Fibroblast of skin of back (primary cell): ENCODE data around the gene LTBP1.

Experiments
- DNase-seq: peaks from one replicate; pipeline ENCODE4 v3.0.0-alpha.2; 2013

LTBP1 gene

GRCh38 chr2:33014268-33014667 is 67.5 kb downstream of the LTBP1 start:
- DNase-seq = no peak

DNA sequence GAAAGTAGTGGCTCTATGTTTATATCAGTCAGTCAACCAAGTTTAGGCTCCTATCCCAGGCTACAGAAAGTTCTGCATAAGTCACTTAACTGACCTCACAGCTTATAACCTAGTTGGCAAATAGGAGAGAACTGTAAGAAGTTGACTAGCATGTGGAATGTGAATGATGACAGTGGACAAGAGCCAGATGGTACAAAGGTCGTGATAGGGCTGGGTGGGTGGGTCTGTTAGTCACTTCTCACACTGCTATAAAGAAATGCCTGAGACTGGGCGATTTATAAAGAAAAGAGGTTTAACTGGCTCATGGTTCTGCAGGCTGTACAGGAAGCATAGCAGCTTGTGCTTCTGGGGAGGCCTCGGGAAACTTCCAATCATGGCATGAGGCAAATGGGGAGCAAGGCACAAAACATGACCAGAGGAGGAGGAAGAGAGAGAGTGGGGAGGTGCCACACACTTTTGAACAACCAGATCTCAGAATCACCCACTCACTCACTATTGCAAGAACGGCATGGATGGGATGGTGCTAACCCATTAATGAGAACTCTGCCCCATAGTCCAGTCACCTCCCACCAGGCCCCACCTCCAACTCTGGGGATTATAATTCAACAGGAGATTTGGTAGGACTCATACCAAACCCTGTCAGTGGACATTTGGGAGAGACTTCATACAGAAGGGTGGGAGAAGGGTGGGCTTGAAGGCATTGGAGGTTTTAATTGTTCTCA is 68.8 kb downstream of the LTBP1 start:
- peak; percentile 83 for DNase-seq

- peak; percentile 58 for DNase-seq
These were observed 71.5 kb downstream of the LTBP1 start for GRCh38 chr2:33018271-33018670.

GRCh38 chr2:33019796-33020195 is 73.0 kb downstream of the LTBP1 start:
- DNase-seq = no peak

- DNase-seq = no peak
These were observed 74.1 kb downstream of the LTBP1 start for GRCh38 chr2:33020883-33021282.

GRCh38 chr2:33021542-33022227 is 74.9 kb downstream of the LTBP1 start:
- DNase-seq = peak; percentile 79

- no peak for DNase-seq
These were observed 75.7 kb downstream of the LTBP1 start for GRCh38 chr2:33022395-33022985.

DNA sequence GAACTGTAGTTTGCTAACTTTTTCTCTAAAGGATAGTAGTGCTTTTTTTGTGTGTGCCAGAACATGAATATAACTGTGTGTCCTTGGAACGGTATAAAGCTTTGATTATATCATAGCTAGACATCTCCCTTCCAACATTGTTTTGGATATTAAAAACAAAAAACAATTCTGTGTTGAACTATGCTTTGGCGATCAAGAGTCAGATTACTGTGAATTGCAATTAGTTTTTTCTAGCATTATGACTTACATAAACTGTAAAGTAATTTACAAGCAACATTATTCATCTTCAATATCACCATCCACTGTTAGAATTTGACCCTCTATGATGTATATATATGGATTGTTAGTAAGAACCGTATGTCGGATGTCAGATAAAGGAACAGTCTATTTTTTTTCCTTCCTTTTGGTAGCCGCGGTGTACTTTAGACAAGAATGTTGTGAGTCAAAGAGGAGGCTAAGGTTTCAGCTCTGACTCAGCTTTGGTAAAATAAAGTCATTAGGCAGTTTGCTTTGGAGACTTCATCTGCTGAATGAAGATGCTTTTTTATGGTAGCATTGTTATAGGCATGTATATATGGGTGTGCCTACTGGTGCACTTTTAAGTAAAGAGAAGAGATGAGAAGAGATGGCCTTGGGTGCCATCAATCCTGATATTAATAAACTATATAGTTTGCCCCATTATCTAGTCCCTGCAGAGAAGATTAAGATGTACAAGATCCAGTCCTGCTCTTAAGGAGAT is 76.4 kb downstream of the LTBP1 start:
- peak; percentile 94 for DNase-seq

DNA sequence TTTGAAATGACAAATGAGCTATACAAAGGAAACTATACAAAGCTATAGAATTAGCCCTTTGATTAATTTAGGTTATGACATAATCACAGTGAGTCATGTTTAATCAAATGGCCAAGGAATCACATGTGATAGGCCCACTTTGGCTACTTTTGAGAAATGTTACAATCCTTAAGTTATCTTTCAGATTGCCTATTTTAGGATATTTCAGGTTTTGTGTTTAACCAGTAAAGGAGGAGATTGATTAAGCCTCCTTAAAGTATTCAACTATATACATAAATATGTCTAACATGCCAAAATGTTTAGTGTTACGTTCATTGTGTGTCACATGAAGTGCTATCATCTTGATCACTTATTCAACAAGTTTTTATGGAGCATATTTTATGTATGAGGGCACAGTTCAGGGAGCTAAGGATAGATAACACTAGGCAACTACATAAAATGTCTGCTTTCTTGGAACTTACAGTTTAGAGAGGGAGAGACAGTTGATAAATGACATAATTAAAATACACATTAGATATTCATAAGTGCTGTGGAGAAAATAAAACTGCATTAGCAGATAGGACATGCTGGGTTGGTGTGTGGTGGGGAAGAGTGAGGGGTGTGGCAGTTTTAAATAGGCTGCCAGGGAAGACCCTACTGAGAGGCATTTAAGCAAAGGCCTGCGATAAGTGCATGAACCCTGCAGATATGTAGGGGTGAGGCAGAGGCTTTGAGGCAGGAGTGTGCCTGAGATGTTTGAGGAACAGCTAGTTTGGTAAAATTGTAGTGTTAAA is 77.2 kb downstream of the LTBP1 start:
- peak; percentile 41 for DNase-seq

DNA sequence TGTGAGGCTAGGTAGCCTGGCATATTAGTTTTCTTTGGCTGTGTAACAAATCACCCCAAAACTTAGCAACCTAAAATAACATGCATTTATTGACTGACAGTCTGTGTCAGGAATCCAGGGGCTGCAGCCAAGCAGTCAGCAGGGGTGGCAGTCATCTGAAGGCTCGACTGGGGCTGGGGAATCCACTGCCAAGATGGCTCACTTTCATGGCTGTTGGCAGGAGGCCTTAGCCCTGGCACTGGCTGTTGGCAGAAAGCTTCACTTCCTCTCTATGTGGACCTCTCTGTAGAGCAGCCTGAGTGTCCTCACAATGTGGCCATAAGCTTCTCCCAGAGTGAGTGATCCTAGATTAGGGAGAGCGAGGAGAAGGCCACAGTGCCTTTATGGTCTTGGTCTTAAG is 78.0 kb downstream of the LTBP1 start:
- no peak for DNase-seq

- DNase-seq = no peak
These were observed 82.7 kb downstream of the LTBP1 start for GRCh38 chr2:33029459-33029858.

GRCh38 chr2:33029926-33030325 is 83.2 kb downstream of the LTBP1 start:
- no peak for DNase-seq

DNA sequence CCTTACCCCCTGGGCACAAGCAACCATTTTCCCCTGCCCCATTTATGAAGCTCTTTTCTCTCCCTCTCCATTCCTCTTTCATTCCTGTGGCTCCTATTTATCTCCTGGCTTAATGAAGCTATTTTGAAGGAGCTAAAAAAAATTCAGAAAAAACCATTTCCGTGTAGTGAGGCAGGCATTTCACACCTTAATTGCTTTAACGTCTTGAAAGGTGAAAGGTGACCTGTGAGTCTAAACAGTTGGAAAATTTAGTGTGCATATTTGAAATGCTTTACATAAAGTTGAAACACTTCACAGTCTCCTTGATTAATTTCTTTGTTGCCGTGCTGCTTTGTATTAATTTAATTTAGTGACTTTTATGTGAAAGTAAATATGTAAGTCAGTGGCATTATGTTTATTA is 83.6 kb downstream of the LTBP1 start:
- no peak for DNase-seq

GRCh38 chr2:33032245-33032644 is 85.5 kb downstream of the LTBP1 start:
- no peak for DNase-seq

DNA sequence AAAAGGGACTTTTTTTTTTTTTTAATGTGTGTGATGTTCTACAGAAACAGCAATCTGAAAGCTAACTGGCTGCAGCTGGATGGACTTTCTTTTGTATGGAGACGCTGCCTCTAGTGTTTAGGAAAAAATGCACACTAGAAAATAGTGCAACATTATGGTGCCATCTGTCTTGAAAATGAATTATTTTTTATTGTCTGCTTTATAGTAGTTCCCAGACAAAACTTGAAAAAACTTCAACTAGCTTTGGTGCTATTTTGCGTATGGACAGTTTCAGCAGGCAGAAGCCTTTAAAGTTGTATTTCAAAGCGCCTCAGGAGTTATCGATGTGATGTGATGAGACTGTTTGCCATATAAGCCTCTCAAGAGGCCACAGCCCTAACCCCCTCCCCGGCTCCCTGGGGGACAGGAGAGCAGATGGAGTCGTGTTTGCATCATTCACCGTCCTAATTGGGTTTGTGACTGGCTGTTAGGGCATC is 86.9 kb downstream of the LTBP1 start:
- peak; percentile 73 for DNase-seq

DNA sequence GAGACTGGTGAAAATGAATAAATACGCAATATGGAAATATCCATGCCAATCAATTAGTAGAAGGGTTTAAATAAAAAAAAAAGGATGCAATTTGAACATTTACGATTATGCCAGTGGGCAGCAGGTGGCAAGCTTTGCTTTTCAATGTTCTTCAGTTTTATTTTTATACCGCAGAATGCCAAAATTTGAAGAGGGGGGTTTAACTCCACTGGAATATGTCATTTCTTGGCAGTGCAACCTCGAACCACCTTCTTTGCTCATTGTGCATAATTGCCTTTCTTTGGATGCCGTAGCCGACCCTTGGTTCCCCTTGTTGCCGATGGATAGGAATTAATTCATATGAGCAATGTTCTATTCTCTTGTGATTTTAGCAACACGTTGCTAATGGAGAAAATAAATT is 88.0 kb downstream of the LTBP1 start:
- peak; percentile 70 for DNase-seq

- DNase-seq = no peak
These were observed 91.5 kb downstream of the LTBP1 start for GRCh38 chr2:33038230-33038629.

DNA sequence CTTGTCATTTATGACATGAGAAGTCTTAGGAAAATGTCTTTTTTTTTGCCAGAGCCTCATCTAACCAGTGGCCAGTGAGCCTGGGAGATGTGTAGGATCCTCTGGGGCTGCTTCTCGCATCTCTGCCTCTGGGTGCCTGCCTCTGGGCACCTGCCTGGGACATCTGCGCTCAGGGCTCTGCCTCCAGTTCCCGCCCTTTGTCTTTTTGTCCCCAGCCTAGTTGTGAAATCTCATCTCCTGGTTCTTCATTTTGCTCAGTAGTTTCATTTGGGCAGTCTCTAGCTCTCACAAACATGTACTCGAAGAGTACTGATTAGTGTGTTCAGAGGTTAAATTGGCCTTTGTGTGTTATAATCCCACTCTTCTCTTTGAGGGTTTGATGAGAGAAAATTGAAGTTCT is 92.0 kb downstream of the LTBP1 start:
- DNase-seq = no peak

GRCh38 chr2:33040541-33040940 is 93.8 kb downstream of the LTBP1 start:
- DNase-seq = no peak

DNA sequence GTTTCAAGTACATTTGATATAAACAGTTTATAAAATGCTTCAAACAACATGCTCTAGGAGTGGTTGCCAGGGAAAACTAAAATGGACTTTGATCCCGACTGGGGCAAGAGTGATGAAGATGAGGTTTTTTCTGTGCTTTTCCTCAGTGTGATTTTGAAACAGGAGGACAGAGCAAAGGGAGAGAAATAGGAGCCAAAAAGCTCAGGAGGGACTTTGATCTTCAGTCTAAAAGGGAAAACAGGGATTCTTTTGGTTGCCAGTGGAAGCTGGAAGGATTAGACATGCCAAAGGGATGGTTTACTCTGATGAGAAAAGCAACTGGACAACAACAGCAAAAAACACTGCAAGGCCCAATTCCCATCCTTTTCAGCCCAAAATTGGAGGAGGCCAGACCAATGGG is 95.5 kb downstream of the LTBP1 start:
- DNase-seq = no peak

- DNase-seq = no peak
These were observed 96.1 kb downstream of the LTBP1 start for GRCh38 chr2:33042819-33043218.

DNA sequence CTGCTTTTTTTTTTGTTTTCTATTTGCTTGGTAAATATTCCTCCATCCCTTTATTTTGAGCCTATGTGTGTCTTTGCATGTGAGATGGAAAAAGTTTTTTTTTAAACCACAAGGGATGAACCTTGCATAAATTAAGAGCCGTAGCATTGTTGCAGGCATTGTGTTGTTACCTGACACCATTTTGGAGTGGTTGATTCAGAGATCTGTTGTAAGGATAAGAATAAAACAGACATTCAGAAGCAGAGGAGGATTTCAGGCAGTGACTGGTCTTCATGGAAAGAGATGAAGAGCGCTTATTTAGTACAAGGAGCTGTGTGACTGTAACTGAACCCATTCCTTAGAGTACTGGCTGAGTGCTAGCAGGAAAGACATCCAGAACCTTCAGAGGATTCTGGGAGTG is 101.2 kb downstream of the LTBP1 start:
- DNase-seq = no peak
